GM18867 (cell line): ENCODE measurements around the gene CCR6.
"Not testable (repeated sequence)": the region's sequence is repeated elsewhere in the genome, so short reads cannot be mapped to it uniquely, and the experiment has no call there.

Experiments
- ATAC-seq: cut with Tn5 transposase; IDR thresholded peaks from one replicate; pipeline ENCODE4 v1.9.1; 2021; ENCODE audit warnings: mild to moderate bottlenecking, moderate library complexity; ENCODE audit not compliant: unreplicated experiment

CCR6 gene

GRCh38 chr6:167122827-167123657 lies at the start of gene CCR6:
CCR6 (plus strand) TSS chr6:167123096; CDS start chr6:167136135, 13,039 bp downstream.
- ATAC-seq = no peak

GRCh38 chr6:167073679-167074274 lies 49.1 kb upstream of the CCR6 start:
- ATAC-seq = no peak

DNA sequence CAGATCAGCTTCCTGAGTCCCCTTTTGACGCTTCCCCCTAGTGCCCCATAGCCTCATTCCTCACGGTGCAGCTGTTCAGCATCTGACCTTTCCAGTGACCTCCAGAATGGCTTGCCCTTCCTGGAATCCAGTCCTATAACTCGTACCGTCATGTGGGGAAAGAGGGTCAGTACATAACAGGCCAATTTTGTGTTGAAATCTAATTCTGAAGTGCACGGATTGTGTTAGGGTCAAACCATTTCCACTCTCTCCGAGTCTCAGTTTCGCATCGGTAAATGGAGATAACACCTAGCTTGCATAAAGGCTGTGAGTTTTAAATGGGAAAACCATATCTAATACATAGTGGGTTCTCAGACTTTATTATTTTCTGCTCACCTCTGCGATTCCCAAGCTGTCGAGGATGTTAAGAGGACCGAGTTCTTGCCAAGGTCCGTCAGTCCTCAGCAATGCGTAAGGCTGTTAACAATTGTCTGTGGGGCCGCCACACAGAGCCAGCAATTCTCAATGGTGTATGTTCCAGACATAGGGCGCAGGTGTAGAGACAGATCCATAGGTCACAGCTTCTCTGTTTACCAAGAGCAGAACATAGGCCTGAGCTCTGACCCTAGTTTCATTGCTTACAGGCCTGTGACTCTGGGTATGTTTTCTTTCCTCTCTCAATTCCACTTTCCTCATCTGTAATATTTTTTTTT lies 45.5 kb upstream of the CCR6 start:
- ATAC-seq = no peak

GRCh38 chr6:167078745-167079144 lies 44.2 kb upstream of the CCR6 start:
- ATAC-seq = no peak

- peak; percentile 99 for ATAC-seq
Measured at GRCh38 chr6:167079853-167080297, 43.0 kb upstream of the CCR6 start.

GRCh38 chr6:167087857-167088354 lies 35.0 kb upstream of the CCR6 start:
- no peak for ATAC-seq

- not testable (repeated sequence) for ATAC-seq
Measured at GRCh38 chr6:167088741-167089140, 34.2 kb upstream of the CCR6 start.

GRCh38 chr6:167089243-167090142 lies 33.4 kb upstream of the CCR6 start:
- ATAC-seq = no peak

DNA sequence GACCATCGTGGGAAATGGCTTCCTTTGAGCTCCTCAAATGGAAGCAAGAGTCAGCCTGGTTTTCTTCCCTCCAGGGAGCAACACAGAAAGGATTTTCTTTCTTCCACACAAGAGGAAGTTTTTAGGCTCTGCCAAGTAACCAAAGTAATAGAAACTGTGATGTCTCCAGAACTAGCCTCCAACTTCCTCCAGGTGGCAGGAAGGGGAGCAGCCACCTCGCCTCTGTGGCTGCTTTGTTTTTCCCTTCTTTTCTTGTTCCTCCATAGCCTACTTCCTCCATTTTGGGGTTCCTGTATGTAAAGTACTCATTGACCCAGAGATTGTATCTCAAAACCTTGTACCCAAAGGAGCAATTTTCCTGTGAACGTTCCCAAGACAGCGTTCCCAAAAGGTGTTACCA lies 32.7 kb upstream of the CCR6 start:
- no peak for ATAC-seq

DNA sequence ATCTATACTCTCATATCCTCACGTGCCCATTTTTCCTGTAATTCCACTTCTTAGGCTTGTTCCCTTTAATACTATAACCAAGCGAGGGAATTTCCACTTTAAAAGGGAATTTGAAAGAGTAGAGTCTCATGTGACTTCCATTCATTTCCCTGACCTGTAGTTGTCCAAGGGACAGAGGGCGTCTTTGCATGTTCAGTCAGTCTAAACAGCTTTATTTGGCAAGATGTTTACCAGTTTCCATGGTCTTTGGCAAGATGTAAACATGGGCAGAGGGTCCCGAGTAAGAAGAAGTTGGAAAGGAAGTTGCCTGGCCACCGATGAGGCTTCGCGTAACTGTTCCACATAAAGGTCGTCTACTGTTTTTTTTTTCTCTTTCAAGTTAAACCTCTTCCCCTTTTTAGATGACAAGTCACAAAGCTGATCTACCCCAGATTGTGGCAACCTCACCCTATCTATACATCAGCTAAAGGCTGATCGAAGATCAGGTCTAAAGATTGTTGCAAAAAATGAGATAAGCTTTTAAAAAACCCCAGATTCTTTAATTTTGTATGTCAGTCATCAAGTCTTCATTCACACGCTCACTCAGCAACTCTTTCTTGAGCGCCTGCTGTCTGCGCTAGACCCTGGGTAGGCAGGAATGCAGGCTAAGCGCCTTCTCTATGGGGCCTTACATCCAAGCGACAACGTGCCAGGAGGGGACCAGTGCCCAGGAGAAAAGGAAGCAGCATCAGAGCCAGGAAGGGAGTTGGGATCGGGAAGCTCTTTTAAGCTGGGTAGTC lies 31.7 kb upstream of the CCR6 start:
- no peak for ATAC-seq

GRCh38 chr6:167091805-167092107 lies 31.1 kb upstream of the CCR6 start:
- ATAC-seq = no peak

- peak; percentile 19 for ATAC-seq
Measured at GRCh38 chr6:167092672-167093339, 30.1 kb upstream of the CCR6 start.

DNA sequence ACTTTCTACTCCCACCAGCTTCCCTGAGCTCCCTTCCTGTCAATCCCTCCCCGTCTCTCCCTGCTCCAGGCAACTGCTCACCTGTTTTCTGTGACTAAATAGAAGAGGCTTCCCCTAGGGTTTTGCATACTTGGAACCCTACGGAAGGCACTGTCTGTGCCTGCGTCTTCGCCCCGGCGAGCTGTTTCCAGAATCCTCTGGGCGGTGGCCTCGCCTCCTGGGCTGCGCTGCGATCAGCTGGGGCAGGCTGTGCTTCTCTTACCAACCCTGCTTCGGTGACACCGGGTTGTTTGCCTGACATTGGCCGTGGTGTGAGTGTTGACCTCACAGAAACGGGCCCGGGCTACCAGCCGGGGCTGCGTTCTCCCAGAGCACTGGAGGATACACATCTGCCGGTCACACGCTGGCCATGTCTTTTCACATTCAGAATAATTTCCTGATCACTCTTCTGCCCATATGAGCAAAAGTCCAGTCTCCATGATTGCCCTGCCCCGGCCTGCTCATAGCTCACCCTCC lies 29.4 kb upstream of the CCR6 start:
- ATAC-seq = no peak

DNA sequence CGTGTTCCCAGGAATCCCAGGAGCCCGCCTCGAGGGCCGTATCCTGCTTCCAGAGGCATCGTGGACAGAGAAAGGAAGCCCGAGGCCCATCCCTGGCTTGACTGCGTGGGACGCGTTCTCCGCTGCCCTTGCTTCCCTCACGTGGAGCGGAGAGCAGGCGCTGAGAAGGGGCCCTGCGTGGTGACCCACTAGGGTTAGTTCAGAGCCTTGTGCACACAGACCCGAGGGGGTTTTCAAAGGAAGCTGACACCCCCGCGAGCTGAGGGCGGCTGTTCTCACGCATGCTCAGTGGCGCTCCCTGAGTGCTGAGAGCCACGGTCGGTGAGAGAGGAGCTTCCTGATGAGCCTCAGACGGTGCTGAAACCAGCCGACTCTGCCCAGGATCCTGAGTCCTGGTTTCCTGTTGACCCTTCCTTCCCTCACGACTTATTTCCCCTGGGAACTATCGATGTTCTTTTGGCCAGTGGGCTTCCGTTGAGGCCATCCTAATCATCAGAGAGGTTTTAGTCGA lies 28.9 kb upstream of the CCR6 start:
- ATAC-seq = peak; percentile 47

DNA sequence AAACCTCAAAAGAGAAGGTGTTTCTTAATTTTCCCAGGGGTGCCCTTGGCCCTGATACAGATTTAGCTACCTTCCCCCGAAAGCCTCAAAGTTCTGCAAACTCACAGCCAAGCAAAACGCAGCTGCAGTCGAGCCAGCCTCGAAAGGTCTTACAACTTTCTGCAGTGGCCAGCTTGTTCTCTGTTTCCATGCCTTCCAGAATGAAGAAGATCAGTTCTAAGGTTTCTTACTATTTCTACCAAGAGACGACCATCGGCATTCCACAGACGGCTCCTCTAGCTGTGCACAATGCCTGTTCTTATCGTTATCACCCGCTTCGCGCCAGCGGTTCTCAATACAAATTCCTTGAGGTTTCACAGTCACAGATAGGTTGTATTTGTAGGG lies 28.5 kb upstream of the CCR6 start:
- peak; percentile 28 for ATAC-seq

- ATAC-seq = peak; percentile 51
Measured at GRCh38 chr6:167094820-167095637, 27.9 kb upstream of the CCR6 start.

DNA sequence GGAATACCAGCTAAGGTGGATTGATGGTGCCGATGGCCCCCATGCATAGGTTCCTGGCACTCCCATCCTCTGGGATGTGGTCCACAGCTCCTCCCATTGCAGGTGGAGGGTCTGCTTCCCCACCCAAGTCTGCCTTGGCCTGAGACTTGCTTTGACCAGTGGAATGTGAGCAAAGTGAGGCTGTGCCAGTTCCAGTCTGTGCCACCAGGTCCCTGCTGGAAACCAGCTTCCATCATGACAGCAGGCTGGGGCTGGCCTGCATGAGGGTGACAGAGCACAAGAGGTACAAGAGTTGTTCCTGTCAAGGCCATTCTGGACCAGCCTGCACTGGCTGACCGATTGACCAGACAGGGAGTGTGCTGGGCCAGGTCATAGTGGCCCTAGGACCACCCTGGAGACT lies 27.0 kb upstream of the CCR6 start:
- ATAC-seq = no peak

DNA sequence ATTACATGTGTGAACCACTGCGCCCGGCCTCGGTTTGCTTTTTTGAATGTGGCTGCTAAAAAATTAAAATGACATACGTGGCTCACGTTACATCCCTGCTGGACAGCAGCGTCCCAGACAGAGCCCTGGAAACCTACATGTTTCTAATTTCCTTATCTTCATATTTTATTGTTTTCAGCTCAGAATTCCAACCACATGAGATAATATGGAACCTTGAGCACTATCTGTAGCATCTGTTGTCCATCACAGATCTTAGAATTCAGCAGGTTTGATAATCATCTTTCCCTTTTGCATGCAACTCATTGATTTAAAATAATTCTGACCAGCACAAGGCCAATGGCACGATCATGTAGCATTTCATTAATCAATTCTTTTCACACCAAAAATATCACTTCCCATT lies 25.9 kb upstream of the CCR6 start:
- no peak for ATAC-seq
